Measurements from ENCODE around the gene NOL4L. TPM values are rescaled to one million over a fixed set of nuclear protein-coding genes. Genes with fewer than 3 reads are reported as not detected.
"Not testable (repeated sequence)": the region's sequence is repeated elsewhere in the genome, so short reads cannot be mapped to it uniquely, and the experiment has no call there.

NOL4L gene
- total RNA-seq, 1 experiment from 2014 or later, result 31.7 TPM

- no peaks in the 10 kb centered on the region for H3K36me3 Mint-ChIP-seq (ENCODE audit: insufficient read depth in 1 of 3, low read depth in 3 of 3)
- Histone ChIP-seq H3K79me1 (ENCODE audit: insufficient read depth, low read depth, low read length, poor library complexity, severe bottlenecking) (no peaks in the 10 kb centered on the region), H4K8ac (replicated peaks; ENCODE audit: insufficient read length, low read depth, low read length) (no peak overlapping the region), H3K23me2 (ENCODE audit: insufficient read length, low read depth, low read length, poor library complexity, severe bottlenecking) (no peaks in the 10 kb centered on the region), H3K27me3 (ENCODE audit: insufficient read depth, low read length) (no peaks in the 10 kb centered on the region), H3K4me2 (ENCODE audit: insufficient read depth, insufficient read length, low read length) (no peak overlapping the region), H3T11ph (ENCODE audit: low read length) (no peak overlapping the region), H4K20me1 (ENCODE audit: control insufficient read depth, insufficient read depth, insufficient read length) (no peaks in the 10 kb centered on the region), H3K18ac (ENCODE audit: insufficient read length, low read depth, low read length) (no peak overlapping the region), H3K23ac (ENCODE audit: insufficient read length, low read depth, low read length) (no peak overlapping the region), H2AK5ac (ENCODE audit: insufficient read length, low read length) (no peak overlapping the region), H2BK120ac (ENCODE audit: low read depth, low read length, poor library complexity, severe bottlenecking) (no peak overlapping the region), H4K91ac (ENCODE audit: insufficient read length, low read depth, low read length) (no peak overlapping the region), H3K9ac (ENCODE audit: extremely low read depth, insufficient read length, low read length) (no peak overlapping the region), H3K4me1 (ENCODE audit: insufficient read depth, low read length) (no peaks in the 10 kb centered on the region), H3K27ac (ENCODE audit: insufficient read length, low read depth, low read length) (no peak overlapping the region), H4K5ac (ENCODE audit: insufficient read length, low read depth, low read length) (no peak overlapping the region), H3K56ac (ENCODE audit: insufficient read length, low read depth, low read length) (no peak overlapping the region), H2BK5ac (ENCODE audit: insufficient read length, low read length) (no peak overlapping the region), H3K4ac (ENCODE audit: low read depth, low read length) (no peak overlapping the region), H3K9me3 (ENCODE audit: control insufficient read depth, low read depth, low read length) (no peaks in the 10 kb centered on the region), H2AFZ (ENCODE audit: low read length) (no peak overlapping the region), H2BK12ac (ENCODE audit: insufficient read length, low read depth, low read length) (no peak overlapping the region), H2BK20ac (ENCODE audit: low read depth, low read length, poor library complexity, severe bottlenecking) (no peak overlapping the region), H3K14ac (ENCODE audit: insufficient read depth, low read length) (no peak overlapping the region), H3K79me2 (ENCODE audit: insufficient read depth, low read length) (no peaks in the 10 kb centered on the region), H2BK15ac (ENCODE audit: low read depth, low read length) (no peak overlapping the region)
- no peak overlapping the region for H3K4me3 Mint-ChIP-seq
- peaks cover 24% of the 10 kb centered on the region for H3K27me3 Mint-ChIP-seq (ENCODE audit: low read depth)
- no peak for DNase-seq
- no peak for TF ChIP-seq CTCF (conservative IDR thresholded peaks at IDR 0.05)
- peaks cover 0 to 13% of the 10 kb centered on the region in 2 experiments; a peak in 2 of 4 replicates for H3K4me1 Mint-ChIP-seq
- no CpG with 5 or more reads among the region's 4 CpGs for WGBS (ENCODE audit: extremely low coverage, insufficient read length, low lambda C conversion rate)
- no peak overlapping the region for H3K27ac Mint-ChIP-seq
- H3K9me3 Mint-ChIP-seq, result no peaks in the 10 kb centered on the region; a peak in 2 of 5 replicates
These were observed 10.0 kb upstream of the NOL4L start for GRCh38 chr20:32595143-32595542.

- not testable (repeated sequence) for H3K23me2 ChIP-seq (ENCODE audit: insufficient read length, low read depth, low read length, poor library complexity, severe bottlenecking); H4K5ac ChIP-seq (ENCODE audit: insufficient read length, low read depth, low read length); H2BK15ac ChIP-seq (ENCODE audit: low read depth, low read length); H3K36me3 Mint-ChIP-seq (ENCODE audit: insufficient read depth in 1 of 3, low read depth in 3 of 3); H3K27ac ChIP-seq (ENCODE audit: insufficient read length, low read depth, low read length); H3K9ac ChIP-seq (ENCODE audit: extremely low read depth, insufficient read length, low read length); DNase-seq; H3K79me2 ChIP-seq (ENCODE audit: insufficient read depth, low read length); H3K56ac ChIP-seq (ENCODE audit: insufficient read length, low read depth, low read length); H2BK12ac ChIP-seq (ENCODE audit: insufficient read length, low read depth, low read length); H3K23ac ChIP-seq (ENCODE audit: insufficient read length, low read depth, low read length); H4K20me1 ChIP-seq (ENCODE audit: control insufficient read depth, insufficient read depth, insufficient read length); H3K9me3 ChIP-seq (ENCODE audit: control insufficient read depth, low read depth, low read length); H2BK20ac ChIP-seq (ENCODE audit: low read depth, low read length, poor library complexity, severe bottlenecking); H4K91ac ChIP-seq (ENCODE audit: insufficient read length, low read depth, low read length); H3K27me3 ChIP-seq (ENCODE audit: insufficient read depth, low read length); H3K14ac ChIP-seq (ENCODE audit: insufficient read depth, low read length); H3K4me1 ChIP-seq (ENCODE audit: insufficient read depth, low read length); H3K4ac ChIP-seq (ENCODE audit: low read depth, low read length); H4K8ac ChIP-seq (replicated peaks; ENCODE audit: insufficient read length, low read depth, low read length); H2BK120ac ChIP-seq (ENCODE audit: low read depth, low read length, poor library complexity, severe bottlenecking); H3K9me3 Mint-ChIP-seq; H3K18ac ChIP-seq (ENCODE audit: insufficient read length, low read depth, low read length); H3K79me1 ChIP-seq (ENCODE audit: insufficient read depth, low read depth, low read length, poor library complexity, severe bottlenecking); H2BK5ac ChIP-seq (ENCODE audit: insufficient read length, low read length); H2AK5ac ChIP-seq (ENCODE audit: insufficient read length, low read length); H2AFZ ChIP-seq (ENCODE audit: low read length); H3K4me2 ChIP-seq (ENCODE audit: insufficient read depth, insufficient read length, low read length); H3T11ph ChIP-seq (ENCODE audit: low read length); H3K27ac Mint-ChIP-seq; H3K4me3 Mint-ChIP-seq
- WGBS (ENCODE audit: extremely low coverage, insufficient read length, low lambda C conversion rate), result no CpG with 5 or more reads among the region's 5 CpGs
- peaks cover 0 to 13% of the 10 kb centered on the region in 2 experiments; a peak in 2 of 4 replicates for H3K4me1 Mint-ChIP-seq
- H3K27me3 Mint-ChIP-seq (ENCODE audit: low read depth), result peaks cover 28% of the 10 kb centered on the region
These were observed 9.5 kb upstream of the NOL4L start for GRCh38 chr20:32594669-32595068.
